AG04449 (cell line): ENCODE measurements around the gene PTPRH.

Experiments
- CTCF ChIA-PET: fragments of 350-600 bp; formaldehyde crosslinking; extraction: SDS; loops from one replicate; lab custom pipeline; 2021; ENCODE audit warnings: antibody characterized with exemption; lab: Yijun Ruan, JAX
- POLR2A ChIA-PET: fragments of 400-600, 350-600 bp; formaldehyde crosslinking; extraction: SDS; loops from one replicate; lab custom pipeline; 2020; ENCODE audit warnings: antibody characterized with exemption, inconsistent platforms; lab: Yijun Ruan, JAX
- DNase-seq: peaks from one replicate; pipeline ENCODE4 v3.0.0-alpha.2; 2010; ENCODE audit warnings: low read depth, low spot score
- H3K4me3 ChIP-seq: 2 replicates; pipeline ENCODE4 v1.5.1; 2011; ENCODE audit warnings: low read depth, mild to moderate bottlenecking, control low read depth, low read length
- TF ChIP-seq, protein P1 (sequence below): IDR thresholded peaks from one replicate; pipeline ENCODE4 v1.5.1; 2011; ENCODE audit warnings: mild to moderate bottlenecking, moderate library complexity, low read length, control low read depth, inconsistent platforms; ENCODE audit not compliant: insufficient read depth; ENCODE audit errors: missing control alignments

PTPRH gene

DNA sequence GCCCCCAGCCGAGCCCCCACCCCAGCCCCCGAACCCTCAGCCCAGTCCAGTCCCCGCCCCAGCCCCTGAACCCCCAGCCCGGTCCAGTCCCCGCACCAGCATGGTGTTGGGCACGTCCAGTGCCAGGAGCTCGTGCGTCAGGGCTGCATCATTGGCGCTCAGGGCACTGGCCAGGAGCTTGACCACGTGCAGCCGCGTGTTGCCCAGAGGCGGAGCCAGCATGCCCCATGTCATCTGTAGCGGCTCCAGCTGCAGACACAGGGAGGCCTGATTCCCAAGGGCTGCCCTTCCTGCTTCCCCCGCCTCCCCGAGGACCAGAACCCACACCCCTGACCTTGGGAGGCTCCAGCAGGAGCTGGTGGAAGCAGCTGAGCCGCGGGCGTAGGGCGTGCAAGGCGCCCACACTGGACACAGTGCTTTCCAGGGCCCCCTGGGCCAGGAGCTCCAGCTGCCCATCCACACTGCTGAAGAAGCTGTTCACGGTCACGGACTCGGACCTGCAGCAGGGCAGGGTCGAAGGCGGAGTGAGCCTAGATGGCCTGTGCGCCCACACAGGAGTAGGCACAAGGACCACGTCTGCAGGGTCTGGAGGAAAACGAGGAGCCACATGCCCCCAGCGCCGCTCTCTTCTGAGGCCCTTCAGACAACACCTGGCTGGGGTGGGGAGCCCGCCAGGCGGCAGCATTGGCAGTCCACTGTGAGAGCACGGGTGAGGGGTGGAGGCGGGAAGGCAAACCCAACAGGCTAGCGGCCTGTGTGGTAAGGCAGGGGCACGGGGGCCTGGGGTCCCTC is 32.0 kb upstream of the PTPRH start:
- DNase-seq: no peak
- TF ChIP-seq, protein P1, sequence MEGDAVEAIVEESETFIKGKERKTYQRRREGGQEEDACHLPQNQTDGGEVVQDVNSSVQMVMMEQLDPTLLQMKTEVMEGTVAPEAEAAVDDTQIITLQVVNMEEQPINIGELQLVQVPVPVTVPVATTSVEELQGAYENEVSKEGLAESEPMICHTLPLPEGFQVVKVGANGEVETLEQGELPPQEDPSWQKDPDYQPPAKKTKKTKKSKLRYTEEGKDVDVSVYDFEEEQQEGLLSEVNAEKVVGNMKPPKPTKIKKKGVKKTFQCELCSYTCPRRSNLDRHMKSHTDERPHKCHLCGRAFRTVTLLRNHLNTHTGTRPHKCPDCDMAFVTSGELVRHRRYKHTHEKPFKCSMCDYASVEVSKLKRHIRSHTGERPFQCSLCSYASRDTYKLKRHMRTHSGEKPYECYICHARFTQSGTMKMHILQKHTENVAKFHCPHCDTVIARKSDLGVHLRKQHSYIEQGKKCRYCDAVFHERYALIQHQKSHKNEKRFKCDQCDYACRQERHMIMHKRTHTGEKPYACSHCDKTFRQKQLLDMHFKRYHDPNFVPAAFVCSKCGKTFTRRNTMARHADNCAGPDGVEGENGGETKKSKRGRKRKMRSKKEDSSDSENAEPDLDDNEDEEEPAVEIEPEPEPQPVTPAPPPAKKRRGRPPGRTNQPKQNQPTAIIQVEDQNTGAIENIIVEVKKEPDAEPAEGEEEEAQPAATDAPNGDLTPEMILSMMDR: no peak
- POLR2A ChIA-PET: no interaction called here
- CTCF ChIA-PET: no interaction called here
- H3K4me3 ChIP-seq: no peak overlapping the region

GRCh38 chr19:55240713-55241020 is 31.4 kb upstream of the PTPRH start:
- CTCF ChIA-PET: no interaction called here
- POLR2A ChIA-PET: no interaction called here
- H3K4me3 ChIP-seq: no peak overlapping the region
- TF ChIP-seq, protein P1: no peak
- no peak for DNase-seq

GRCh38 chr19:55239004-55239403 is 29.7 kb upstream of the PTPRH start:
- CTCF ChIA-PET: interaction anchor here (1.2 kb wide), 2 partner anchors 11 to 17 kb away, joined by 3 read pairs; partner anchors contain the start of gene TMEM86B
- TF ChIP-seq, protein P1: no peak
- POLR2A ChIA-PET: no interaction called here
- DNase-seq: no peak
- H3K4me3 ChIP-seq: no peak overlapping the region

GRCh38 chr19:55238030-55238429 is 28.7 kb upstream of the PTPRH start:
- DNase-seq: no peak
- TF ChIP-seq, protein P1: no peak
- H3K4me3 ChIP-seq: no peak overlapping the region
- POLR2A ChIA-PET: interaction anchor here (1.2 kb wide), 1 partner anchor 10 kb away, joined by 3 read pairs; no protein-coding TSS in a partner anchor
- CTCF ChIA-PET: interaction anchor here (1.2 to 2.4 kb wide), 3 partner anchors 12 to 97 kb away, joined by 3 to 5 read pairs (median 4); no protein-coding TSS in a partner anchor

GRCh38 chr19:55232986-55233385 is 23.7 kb upstream of the PTPRH start:
- ChIA-PET POLR2A (no interaction called here), CTCF (interaction anchor here (0.6 kb wide), 1 partner anchor 145 kb away, joined by 3 read pairs; no protein-coding TSS in a partner anchor)
- DNase-seq: no peak
- TF ChIP-seq, protein P1: no peak
- no peak overlapping the region for H3K4me3 ChIP-seq

DNA sequence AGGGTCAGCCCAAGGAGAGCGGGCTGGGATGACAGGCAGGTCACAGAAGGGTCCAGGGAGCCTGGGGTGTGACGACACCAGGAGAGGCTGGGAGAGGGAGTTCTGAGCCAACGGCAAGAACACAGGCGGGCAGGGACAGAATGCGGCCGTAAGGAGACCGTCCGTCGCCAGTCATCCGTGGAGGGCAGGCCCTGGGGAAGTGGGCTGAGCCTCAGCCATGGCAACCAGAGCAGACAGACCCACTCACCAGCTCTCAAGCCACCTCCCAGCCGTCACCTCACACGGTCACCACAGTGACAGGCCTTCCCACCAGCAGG is 22.9 kb upstream of the PTPRH start:
- TF ChIP-seq, protein P1: no peak
- POLR2A ChIA-PET: no interaction called here
- CTCF ChIA-PET: no interaction called here
- DNase-seq: no peak
- no peak overlapping the region for H3K4me3 ChIP-seq
